HepG2 (cell line): ENCODE results near the gene WWTR1. TPM values are rescaled to one million over a fixed set of nuclear protein-coding genes. Genes with fewer than 3 reads are reported as not detected.

Experiments used
- CHCHD3 ChIP-seq: sonication (generic); formaldehyde crosslinking; IDR thresholded peaks from 2 replicates; pipeline ENCODE4 v1.8.0; 2022; ENCODE audit warnings: mild to moderate bottlenecking, missing genetic modification reagents, moderate library complexity
- DMAP1 ChIP-seq: IDR thresholded peaks from 2 replicates; pipeline ENCODE4 v1.6.1; 2016
- EEA1 ChIP-seq: sonication (generic); formaldehyde crosslinking; IDR thresholded peaks from 2 replicates; pipeline ENCODE4 v1.5.1; 2020; ENCODE audit warnings: mild to moderate bottlenecking, missing genetic modification reagents, borderline replicate concordance
- ERF ChIP-seq: IDR thresholded peaks from 2 replicates; pipeline ENCODE4 v1.6.1; 2018; ENCODE audit warnings: missing biosample characterization, missing genetic modification reagents
- HDAC2 ChIP-seq: sonication (generic); formaldehyde crosslinking; IDR thresholded peaks from 2 replicates; pipeline ENCODE4 v1.4.0; 2020; ENCODE audit warnings: missing genetic modification reagents
- KDM4B ChIP-seq: sonication (generic); formaldehyde crosslinking; IDR thresholded peaks from 2 replicates; pipeline ENCODE4 v1.4.0; 2020; ENCODE audit warnings: missing genetic modification reagents
- KLF15 ChIP-seq: sonication (generic); formaldehyde crosslinking; IDR thresholded peaks from 2 replicates; pipeline ENCODE4 v1.8.1; 2023; ENCODE audit warnings: borderline replicate concordance, mild to moderate bottlenecking, inconsistent platforms, missing genetic modification reagents, mixed read lengths
- MAFG ChIP-seq: sonication (generic); formaldehyde crosslinking; IDR thresholded peaks from 2 replicates; pipeline ENCODE4 v1.5.1; 2020; ENCODE audit warnings: mild to moderate bottlenecking, missing genetic modification reagents
- MED1 ChIP-seq: sonication (generic); formaldehyde crosslinking; IDR thresholded peaks from 2 replicates; pipeline ENCODE4 v1.4.0; 2020; ENCODE audit warnings: missing genetic modification reagents
- PLRG1 ChIP-seq: fragments of 450-650 bp; conservative IDR thresholded peaks from 2 replicates; pipeline ENCODE4 v1.6.1; 2016
- REPIN1 ChIP-seq: sonication (generic); formaldehyde crosslinking; IDR thresholded peaks from 2 replicates; pipeline ENCODE4 v1.8.0; 2022; ENCODE audit warnings: missing genetic modification reagents, low read depth, mild to moderate bottlenecking, borderline replicate concordance
- YEATS4 ChIP-seq: sonication (generic); formaldehyde crosslinking; IDR thresholded peaks from 2 replicates; pipeline ENCODE4 v1.4.0; 2020; ENCODE audit warnings: missing genetic modification reagents, borderline replicate concordance
- ZNF552 ChIP-seq: sonication (generic); formaldehyde crosslinking; IDR thresholded peaks from 2 replicates; pipeline ENCODE4 v1.9.0; 2022; ENCODE audit warnings: missing genetic modification reagents, mild to moderate bottlenecking, borderline replicate concordance
- ZNF558 ChIP-seq: sonication (generic); formaldehyde crosslinking; IDR thresholded peaks from 2 replicates; pipeline ENCODE4 v1.9.0; 2022; ENCODE audit warnings: mild to moderate bottlenecking, missing genetic modification reagents, borderline replicate concordance
- ZNF7 ChIP-seq: IDR thresholded peaks from 2 replicates; pipeline ENCODE4 v1.6.1; 2016; ENCODE audit warnings: missing biosample characterization, missing genetic modification reagents
- ZNF792 ChIP-seq: IDR thresholded peaks from 2 replicates; pipeline ENCODE4 v1.6.1; 2016
- polyA plus RNA-seq, 8 experiments: library from polyadenylated mRNA; depleted of rRNA in 3 of 8; stranded (reverse) in 7 of 8; unstranded in 1 of 8; fragments of >200 nt; fragmentation: Illumina TruSeq in 4 of 8; extraction: Trizol in 4 of 8; gene quantifications; 2 replicates each; pipeline versions ENCODE4 v1.2.1 to v1.2.3, GENCODE V29; 2011 to 2016; ENCODE audit warnings: low read depth in 4 of 8, missing spikeins in 1 of 8, mixed read lengths in 1 of 8; ENCODE audit not compliant: insufficient read depth in 1 of 8
- total RNA-seq, 5 experiments: library from RNA; depleted of rRNA; stranded (reverse); fragments of >200 nt; fragmentation: Illumina TruSeq; extraction: Trizol; gene quantifications; 2 replicates each; pipeline ENCODE4 v1.2.3, GENCODE V29; 2016; ENCODE audit warnings: low read depth in 1 of 5
- TF ChIP-seq, protein P1 (sequence below): sonication (generic); formaldehyde crosslinking; IDR thresholded peaks from 2 replicates; pipeline ENCODE4 v1.4.0; 2020; ENCODE audit warnings: missing genetic modification reagents
- TF ChIP-seq, protein P2 (sequence below): sonication (generic); formaldehyde crosslinking; conservative IDR thresholded peaks from 2 replicates; pipeline ENCODE4 v1.4.0; 2020; ENCODE audit warnings: missing genetic modification reagents
- TF ChIP-seq, protein P3 (sequence below): IDR thresholded peaks from 2 replicates; pipeline ENCODE4 v1.6.1; 2018; ENCODE audit warnings: missing genetic modification reagents, mild to moderate bottlenecking, missing compliant biosample characterization
- TF ChIP-seq, protein P4 (sequence below): sonication (generic); formaldehyde crosslinking; IDR thresholded peaks from 2 replicates; pipeline ENCODE4 v1.8.0; 2022; ENCODE audit warnings: mild to moderate bottlenecking, missing genetic modification reagents, moderate library complexity
- TF ChIP-seq, protein P5 (sequence below): sonication (generic); formaldehyde crosslinking; IDR thresholded peaks from 2 replicates; pipeline ENCODE4 v1.4.0; 2020; ENCODE audit warnings: missing genetic modification reagents
- TF ChIP-seq, protein P6 (sequence below): sonication (generic); formaldehyde crosslinking; IDR thresholded peaks from 2 replicates; pipeline ENCODE4 v1.9.0; 2021; ENCODE audit warnings: missing genetic modification reagents, mild to moderate bottlenecking, borderline replicate concordance

WWTR1 gene
- total and polyA plus RNA-seq, 2 of the 13 experiments (the other 11 are each of a cell fraction or from before 2014, with no cell fraction given): 19.7 to 139 TPM

DNA sequence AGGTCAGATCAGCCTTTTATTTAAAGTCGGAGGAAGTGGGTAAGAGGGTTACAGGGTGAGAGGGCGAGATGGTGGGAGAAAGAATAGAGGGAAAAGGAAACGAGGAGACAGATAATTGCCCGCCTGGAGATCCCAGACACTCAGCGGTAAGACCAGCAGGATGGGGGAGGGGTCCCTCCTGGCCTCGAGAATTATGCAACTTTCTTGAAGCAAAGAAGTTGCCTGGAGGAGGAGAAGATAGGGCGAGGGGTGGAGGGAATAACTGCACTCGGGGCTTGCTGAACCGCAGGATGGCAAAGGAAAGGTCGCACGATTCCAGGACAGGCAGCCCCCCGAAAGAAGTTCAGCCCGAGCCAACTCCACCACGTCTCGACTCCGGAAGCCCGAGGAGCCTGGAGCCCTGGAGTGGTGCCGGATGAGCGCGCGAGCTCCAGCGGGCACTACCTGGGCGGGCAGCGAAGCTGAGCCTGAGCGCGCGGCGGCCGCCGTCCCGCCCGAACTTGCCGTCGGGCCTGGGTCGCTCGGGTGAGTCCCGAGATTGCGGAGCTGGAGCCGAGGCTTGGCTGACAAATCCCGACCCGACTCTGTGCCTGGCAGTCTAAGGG, 402 bp downstream of the WWTR1 start (continued):
- TF ChIP-seq KDM4B (CRISPR knock-in tag) (no peak), ZNF552 (CRISPR knock-in tag) (0 out of 2 replicates have a peak, but pooled peaks have one; percentile 48), MED1 (CRISPR knock-in tag) (no peak), DMAP1 (no peak), MAFG (CRISPR knock-in tag) (no peak), ZNF7 (no peak), EEA1 (CRISPR knock-in tag) (0 out of 2 replicates have a peak, but pooled peaks have one; percentile 3), ZNF558 (CRISPR knock-in tag) (peak; percentile 95; the same call in 1 of the 2 replicates), PLRG1 (no peak), CHCHD3 (CRISPR knock-in tag) (peak; percentile 91; the same call in 1 of the 2 replicates), ZNF792 (no peak), KLF15 (CRISPR knock-in tag) (peak; percentile 3; the same call in 1 of the 2 replicates), ERF (no peak), REPIN1 (peak; percentile 39; the same call in 1 of the 2 replicates), YEATS4 (CRISPR knock-in tag) (peak; percentile 67), HDAC2 (CRISPR knock-in tag) (peak; percentile 53)
- TF ChIP-seq, protein P1, sequence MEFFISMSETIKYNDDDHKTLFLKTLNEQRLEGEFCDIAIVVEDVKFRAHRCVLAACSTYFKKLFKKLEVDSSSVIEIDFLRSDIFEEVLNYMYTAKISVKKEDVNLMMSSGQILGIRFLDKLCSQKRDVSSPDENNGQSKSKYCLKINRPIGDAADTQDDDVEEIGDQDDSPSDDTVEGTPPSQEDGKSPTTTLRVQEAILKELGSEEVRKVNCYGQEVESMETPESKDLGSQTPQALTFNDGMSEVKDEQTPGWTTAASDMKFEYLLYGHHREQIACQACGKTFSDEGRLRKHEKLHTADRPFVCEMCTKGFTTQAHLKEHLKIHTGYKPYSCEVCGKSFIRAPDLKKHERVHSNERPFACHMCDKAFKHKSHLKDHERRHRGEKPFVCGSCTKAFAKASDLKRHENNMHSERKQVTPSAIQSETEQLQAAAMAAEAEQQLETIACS (CRISPR knock-in tag): no peak
- TF ChIP-seq, protein P2, sequence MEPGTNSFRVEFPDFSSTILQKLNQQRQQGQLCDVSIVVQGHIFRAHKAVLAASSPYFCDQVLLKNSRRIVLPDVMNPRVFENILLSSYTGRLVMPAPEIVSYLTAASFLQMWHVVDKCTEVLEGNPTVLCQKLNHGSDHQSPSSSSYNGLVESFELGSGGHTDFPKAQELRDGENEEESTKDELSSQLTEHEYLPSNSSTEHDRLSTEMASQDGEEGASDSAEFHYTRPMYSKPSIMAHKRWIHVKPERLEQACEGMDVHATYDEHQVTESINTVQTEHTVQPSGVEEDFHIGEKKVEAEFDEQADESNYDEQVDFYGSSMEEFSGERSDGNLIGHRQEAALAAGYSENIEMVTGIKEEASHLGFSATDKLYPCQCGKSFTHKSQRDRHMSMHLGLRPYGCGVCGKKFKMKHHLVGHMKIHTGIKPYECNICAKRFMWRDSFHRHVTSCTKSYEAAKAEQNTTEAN (CRISPR knock-in tag): no peak
- TF ChIP-seq, protein P3, sequence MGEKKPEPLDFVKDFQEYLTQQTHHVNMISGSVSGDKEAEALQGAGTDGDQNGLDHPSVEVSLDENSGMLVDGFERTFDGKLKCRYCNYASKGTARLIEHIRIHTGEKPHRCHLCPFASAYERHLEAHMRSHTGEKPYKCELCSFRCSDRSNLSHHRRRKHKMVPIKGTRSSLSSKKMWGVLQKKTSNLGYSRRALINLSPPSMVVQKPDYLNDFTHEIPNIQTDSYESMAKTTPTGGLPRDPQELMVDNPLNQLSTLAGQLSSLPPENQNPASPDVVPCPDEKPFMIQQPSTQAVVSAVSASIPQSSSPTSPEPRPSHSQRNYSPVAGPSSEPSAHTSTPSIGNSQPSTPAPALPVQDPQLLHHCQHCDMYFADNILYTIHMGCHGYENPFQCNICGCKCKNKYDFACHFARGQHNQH (CRISPR knock-in tag): 0 out of 2 replicates have a peak, but pooled peaks have one; percentile 3
- TF ChIP-seq, protein P4, sequence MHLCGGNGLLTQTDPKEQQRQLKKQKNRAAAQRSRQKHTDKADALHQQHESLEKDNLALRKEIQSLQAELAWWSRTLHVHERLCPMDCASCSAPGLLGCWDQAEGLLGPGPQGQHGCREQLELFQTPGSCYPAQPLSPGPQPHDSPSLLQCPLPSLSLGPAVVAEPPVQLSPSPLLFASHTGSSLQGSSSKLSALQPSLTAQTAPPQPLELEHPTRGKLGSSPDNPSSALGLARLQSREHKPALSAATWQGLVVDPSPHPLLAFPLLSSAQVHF (CRISPR knock-in tag): 0 out of 2 replicates have a peak, but pooled peaks have one; percentile 3
- TF ChIP-seq, protein P5, sequence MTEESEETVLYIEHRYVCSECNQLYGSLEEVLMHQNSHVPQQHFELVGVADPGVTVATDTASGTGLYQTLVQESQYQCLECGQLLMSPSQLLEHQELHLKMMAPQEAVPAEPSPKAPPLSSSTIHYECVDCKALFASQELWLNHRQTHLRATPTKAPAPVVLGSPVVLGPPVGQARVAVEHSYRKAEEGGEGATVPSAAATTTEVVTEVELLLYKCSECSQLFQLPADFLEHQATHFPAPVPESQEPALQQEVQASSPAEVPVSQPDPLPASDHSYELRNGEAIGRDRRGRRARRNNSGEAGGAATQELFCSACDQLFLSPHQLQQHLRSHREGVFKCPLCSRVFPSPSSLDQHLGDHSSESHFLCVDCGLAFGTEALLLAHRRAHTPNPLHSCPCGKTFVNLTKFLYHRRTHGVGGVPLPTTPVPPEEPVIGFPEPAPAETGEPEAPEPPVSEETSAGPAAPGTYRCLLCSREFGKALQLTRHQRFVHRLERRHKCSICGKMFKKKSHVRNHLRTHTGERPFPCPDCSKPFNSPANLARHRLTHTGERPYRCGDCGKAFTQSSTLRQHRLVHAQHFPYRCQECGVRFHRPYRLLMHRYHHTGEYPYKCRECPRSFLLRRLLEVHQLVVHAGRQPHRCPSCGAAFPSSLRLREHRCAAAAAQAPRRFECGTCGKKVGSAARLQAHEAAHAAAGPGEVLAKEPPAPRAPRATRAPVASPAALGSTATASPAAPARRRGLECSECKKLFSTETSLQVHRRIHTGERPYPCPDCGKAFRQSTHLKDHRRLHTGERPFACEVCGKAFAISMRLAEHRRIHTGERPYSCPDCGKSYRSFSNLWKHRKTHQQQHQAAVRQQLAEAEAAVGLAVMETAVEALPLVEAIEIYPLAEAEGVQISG (CRISPR knock-in tag): no peak
- TF ChIP-seq, protein P6, sequence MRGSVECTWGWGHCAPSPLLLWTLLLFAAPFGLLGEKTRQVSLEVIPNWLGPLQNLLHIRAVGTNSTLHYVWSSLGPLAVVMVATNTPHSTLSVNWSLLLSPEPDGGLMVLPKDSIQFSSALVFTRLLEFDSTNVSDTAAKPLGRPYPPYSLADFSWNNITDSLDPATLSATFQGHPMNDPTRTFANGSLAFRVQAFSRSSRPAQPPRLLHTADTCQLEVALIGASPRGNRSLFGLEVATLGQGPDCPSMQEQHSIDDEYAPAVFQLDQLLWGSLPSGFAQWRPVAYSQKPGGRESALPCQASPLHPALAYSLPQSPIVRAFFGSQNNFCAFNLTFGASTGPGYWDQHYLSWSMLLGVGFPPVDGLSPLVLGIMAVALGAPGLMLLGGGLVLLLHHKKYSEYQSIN (CRISPR knock-in tag): 0 out of 2 replicates have a peak, but pooled peaks have one; percentile 51
